Astrocyte of the spinal cord (primary cell): ENCODE data around the gene FAM124A.

Source experiments
- DNase-seq: peaks from one replicate; pipeline ENCODE4 v3.0.0; 2011; ENCODE audit warnings: low read depth, low spot score
- H3K4me3 ChIP-seq: 2 replicates; pipeline ENCODE4 v1.5.1; 2011; ENCODE audit warnings: low read depth, mild to moderate bottlenecking, low read length, moderate library complexity
- in situ Hi-C: cut with HindIII; loops from 2 replicates; pipeline ENCODE4 v1.10.0; 2017; ENCODE audit warnings: low sequenced_read_pairs
- TF ChIP-seq, protein P1 (sequence below): IDR thresholded peaks from 2 replicates; pipeline ENCODE4 v1.5.1; 2012; ENCODE audit warnings: low read depth, mild to moderate bottlenecking, low read length, inconsistent platforms

The FAM124A gene

DNA sequence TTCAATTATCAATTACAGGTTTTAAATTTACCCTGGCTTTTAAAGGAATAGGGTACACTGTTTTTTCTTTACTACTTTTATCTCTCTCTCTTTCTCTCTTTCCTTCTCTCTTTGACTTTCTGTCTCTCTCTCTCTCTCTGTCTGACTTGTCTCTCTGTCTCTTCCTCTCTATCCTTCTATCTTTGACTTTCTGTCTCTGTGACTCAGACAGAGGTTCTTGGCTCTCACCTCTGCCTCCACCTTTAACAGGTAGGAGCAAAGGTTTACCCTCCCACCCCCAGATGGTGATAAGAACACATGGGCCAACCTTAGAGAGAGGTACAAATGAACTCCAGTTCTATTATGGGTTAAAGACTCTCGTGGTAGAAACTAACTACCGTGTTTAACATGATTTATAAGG lies 20.3 kb upstream of the FAM124A start:
- TF ChIP-seq, protein P1, sequence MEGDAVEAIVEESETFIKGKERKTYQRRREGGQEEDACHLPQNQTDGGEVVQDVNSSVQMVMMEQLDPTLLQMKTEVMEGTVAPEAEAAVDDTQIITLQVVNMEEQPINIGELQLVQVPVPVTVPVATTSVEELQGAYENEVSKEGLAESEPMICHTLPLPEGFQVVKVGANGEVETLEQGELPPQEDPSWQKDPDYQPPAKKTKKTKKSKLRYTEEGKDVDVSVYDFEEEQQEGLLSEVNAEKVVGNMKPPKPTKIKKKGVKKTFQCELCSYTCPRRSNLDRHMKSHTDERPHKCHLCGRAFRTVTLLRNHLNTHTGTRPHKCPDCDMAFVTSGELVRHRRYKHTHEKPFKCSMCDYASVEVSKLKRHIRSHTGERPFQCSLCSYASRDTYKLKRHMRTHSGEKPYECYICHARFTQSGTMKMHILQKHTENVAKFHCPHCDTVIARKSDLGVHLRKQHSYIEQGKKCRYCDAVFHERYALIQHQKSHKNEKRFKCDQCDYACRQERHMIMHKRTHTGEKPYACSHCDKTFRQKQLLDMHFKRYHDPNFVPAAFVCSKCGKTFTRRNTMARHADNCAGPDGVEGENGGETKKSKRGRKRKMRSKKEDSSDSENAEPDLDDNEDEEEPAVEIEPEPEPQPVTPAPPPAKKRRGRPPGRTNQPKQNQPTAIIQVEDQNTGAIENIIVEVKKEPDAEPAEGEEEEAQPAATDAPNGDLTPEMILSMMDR = no peak
- in situ Hi-C loops = no loop called here
- H3K4me3 ChIP-seq = no peak overlapping the region
- DNase-seq = no peak

DNA sequence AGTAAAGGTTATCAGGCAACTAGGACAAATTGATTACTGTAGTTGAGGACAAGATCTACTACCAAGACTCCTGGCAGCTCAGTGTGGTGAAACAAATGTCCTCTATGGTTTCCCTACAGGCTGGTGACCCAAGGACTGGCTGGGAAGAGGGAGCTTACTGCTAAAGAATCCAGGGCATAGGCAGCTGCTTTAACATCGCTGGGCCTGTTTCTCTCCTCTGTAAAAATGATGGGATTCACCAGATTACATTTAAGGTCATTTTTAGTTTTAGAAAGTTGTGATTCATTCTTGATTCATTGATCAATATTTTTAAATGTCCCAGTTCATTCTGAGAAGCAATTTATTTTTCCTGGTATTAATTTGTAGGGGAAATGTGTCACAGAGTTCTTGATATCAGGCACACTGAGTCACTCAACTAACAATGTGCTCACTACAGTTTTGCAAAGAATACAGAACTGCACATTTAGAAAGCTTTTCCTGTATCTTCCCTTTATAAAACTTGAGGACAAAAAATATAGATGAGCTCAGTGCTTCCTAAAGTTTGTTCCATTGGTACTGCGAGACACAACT lies 19.6 kb upstream of the FAM124A start:
- DNase-seq = no peak
- in situ Hi-C loops = no loop called here
- H3K4me3 ChIP-seq = no peak overlapping the region
- TF ChIP-seq, protein P1 = no peak

GRCh38 chr13:51206584-51206983 lies 15.6 kb upstream of the FAM124A start:
- TF ChIP-seq, protein P1 = no peak

DNA sequence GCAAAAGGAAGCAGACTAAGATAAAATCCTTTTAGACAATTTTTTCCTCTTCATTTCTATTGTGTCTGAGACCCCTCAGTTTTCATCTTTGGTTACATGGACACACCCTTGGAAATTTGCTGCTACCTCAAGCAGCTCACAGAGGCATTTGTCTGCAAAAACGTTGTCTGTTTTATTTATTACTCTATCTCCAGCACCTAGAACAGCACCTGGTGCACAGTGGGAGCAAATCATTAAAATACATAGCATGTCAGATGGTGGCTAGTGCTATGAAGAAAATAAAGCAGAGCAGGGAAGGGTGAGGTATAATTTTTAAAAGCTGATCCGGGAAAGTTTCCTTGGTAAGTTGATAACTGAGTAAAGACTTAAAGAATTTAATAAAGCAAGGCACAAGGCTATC lies 14.3 kb upstream of the FAM124A start:
- H3K4me3 ChIP-seq = no peak overlapping the region
- in situ Hi-C loops = no loop called here
- DNase-seq = no peak
- TF ChIP-seq, protein P1 = no peak

More at GRCh38 chr13:51206584-51206983, 15.6 kb upstream of the FAM124A start:
- no peak overlapping the region for H3K4me3 ChIP-seq
- no peak for DNase-seq
- in situ Hi-C loops = no loop called here

DNA sequence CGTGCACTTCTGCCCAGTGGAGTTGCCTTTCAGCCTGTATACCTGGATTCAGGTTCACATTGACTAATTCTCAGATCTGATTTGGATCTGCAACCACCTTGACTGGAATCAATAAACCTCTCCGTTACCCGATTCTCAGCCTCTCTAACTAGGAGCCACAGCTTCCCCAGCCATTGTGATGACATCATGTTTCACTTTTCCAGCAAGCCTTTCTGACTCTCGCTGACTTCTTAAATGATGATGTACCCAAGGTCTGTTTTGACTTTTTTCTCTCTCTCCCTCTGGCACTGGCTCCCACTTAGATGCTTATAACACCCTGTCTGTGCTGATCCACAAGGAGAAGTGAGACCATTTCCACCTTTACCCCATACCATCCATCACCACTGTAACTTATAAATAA lies 13.5 kb upstream of the FAM124A start:
- TF ChIP-seq, protein P1 = no peak
- in situ Hi-C loops = no loop called here

DNA sequence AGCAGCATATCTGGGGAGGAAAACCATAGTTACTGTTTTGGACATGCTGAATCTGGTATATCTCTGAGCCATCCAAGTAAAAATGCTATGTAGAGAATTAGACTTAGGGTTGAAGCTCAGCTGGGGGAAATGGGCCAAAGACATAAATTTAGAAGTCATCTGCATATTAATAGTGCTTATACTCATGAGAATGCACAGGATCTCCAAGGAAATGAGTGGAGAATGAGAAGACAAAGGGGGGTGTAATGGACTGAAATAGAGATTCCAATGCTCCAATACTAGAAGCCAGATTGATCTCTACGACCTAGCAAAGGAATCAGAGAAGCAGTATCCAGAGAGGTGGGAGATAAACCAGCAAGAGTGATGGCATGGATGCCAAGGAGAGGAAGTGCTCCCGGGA lies 10.3 kb upstream of the FAM124A start:
- no peak overlapping the region for H3K4me3 ChIP-seq
- TF ChIP-seq, protein P1 = no peak
- DNase-seq = no peak
- in situ Hi-C loops = no loop called here

More for the DNA sequence above, 13.5 kb upstream of the FAM124A start:
- no peak for DNase-seq
- no peak overlapping the region for H3K4me3 ChIP-seq
